Spleen (tissue), 7 donors: ENCODE results near the gene EP400.

Experiments
- CTCF ChIP-seq, 11 experiments: fragments of 200-600 bp in 7 of 11; fragments of 450-650 bp in 4 of 11; sonication (generic) in 4 of 11; IDR thresholded peaks in 8 of 11; conservative IDR thresholded peaks in 3 of 11; 1 replicate in 7 of 11; 2 replicates in 4 of 11; pipeline versions ENCODE4 v1.4.0 to v1.8.0; 2016 to 2021; ENCODE audit warnings: antibody characterized with exemption in 11 of 11, inconsistent platforms in 4 of 11, mild to moderate bottlenecking in 1 of 11
- POLR2A ChIP-seq, 3 donors: fragments of 450-650 bp; IDR thresholded peaks; one replicate each; pipeline ENCODE4 v1.5.1; 2017; ENCODE audit warnings: antibody characterized with exemption in 3 of 3, mild to moderate bottlenecking in 1 of 3
- donor health status: DM: no; HTN: no; CAD: no; lungs with moderate emphysema.
- donor health status: DM: no; HTN: no; CAD: no.
- donor health status: DM: no; HTN: no; CAD: no.

GRCh38 chr12:132105467-132105866, 155.7 kb downstream of the EP400 start:
- no peak for TF ChIP-seq CTCF (IDR thresholded peaks at IDR 0.05 in 8 of 11, conservative IDR thresholded peaks at IDR 0.05 in 3 of 11)
- no peak for TF ChIP-seq POLR2A (IDR thresholded peaks at IDR 0.05)
